C4-2B (cell line): ENCODE measurements around the gene GALNS.

Experiments used
- H3K27ac ChIP-seq: fragments of 450-650 bp; 2 replicates; pipeline ENCODE4 v1.5.1; 2017
- CTCF ChIP-seq: fragments of 450-650 bp; conservative IDR thresholded peaks from 2 replicates; pipeline ENCODE4 v1.5.1; 2017; ENCODE audit warnings: mild to moderate bottlenecking
- ZFX ChIP-seq: fragments of 450-650 bp; IDR thresholded peaks from 2 replicates; pipeline ENCODE4 v1.6.1; 2017

GALNS gene

GRCh38 chr16:88811769-88812512, 44.8 kb downstream of the GALNS start, which contains the start of gene APRT:
APRT (minus strand) TSS chr16:88811928; CDS start chr16:88811899, 29 bp downstream.
- TF ChIP-seq ZFX (no peak; the same call in 1 of the 2 replicates), CTCF (peak; percentile 71)
- peak within 1 kb of the TSS; percentile 98 for H3K27ac ChIP-seq

DNA sequence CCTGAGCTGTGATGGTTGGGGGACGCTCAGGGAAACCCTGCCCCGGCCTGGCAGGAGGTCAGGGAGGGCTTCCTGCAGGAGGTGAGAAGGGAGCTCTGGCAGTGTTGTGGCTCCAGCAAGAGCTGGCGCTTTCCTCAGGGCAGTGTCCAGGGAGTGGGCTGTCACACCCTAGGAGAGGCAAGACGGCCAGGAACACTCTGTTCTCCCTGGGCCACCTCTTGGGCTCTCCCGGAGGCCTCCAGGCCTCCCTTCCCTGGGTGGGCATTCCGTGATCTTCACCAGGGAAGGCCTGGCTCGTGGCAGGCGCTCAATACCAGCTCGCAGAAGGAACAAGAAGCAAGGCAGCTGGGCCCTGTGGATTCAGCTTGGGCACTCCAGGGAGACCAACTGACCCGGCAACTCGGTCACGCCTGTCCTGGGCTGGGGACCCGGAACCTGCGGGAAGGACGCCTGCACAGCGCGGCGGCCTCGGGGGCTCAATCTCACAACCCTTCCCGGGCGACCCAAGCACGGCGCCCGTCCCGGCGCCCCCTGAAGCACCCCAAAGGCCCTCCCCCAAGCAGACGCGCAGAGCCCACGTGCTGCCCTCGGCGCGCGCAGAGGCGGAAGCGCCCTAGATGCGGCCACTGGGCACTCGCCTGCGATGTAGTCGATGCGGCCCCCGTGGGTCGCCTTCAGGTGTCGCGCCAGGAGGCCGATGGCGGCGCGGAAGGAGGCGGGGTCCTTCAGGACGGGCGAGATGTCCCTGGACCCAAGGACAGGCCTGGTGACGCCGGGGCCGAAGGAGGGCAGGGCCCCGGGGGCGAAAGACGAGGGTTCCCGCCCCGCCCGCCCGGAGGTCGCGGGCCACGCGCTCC, 45.6 kb downstream of the GALNS start:
- no peak for TF ChIP-seq CTCF
- peak; percentile 42; the same call in 1 of the 2 replicates for TF ChIP-seq ZFX
- peak overlapping the region; percentile 98 for H3K27ac ChIP-seq

- no peak for TF ChIP-seq CTCF
- H3K27ac ChIP-seq, result peak overlapping the region; percentile 98
These were observed 46.4 kb downstream of the GALNS start for GRCh38 chr16:88810166-88810911.

DNA sequence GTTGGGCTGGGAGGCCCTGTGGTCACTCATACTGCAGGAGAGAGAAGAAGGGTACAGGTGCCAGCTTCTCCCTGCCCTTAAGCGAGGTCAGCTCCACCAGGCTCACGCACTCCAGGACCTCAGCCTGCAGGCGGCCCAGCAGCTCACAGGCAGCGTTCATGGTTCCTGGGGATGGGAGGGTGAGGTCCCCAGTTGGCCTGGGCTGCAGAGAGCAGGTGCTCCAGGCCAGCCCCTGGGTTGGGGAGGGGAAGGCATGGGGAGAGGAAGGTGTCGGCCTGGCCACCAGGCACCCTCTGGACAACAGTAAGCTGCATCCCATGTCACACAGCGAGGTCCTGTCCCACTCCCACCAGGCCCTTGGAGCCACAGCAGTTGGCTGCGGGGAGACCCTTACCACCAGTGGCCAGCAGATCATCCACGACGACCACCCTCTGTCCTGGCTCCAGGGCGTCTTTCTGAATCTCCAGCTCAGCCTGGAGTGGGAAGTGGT, 47.0 kb downstream of the GALNS start:
- no peak for TF ChIP-seq CTCF
- TF ChIP-seq ZFX, result no peak
- H3K27ac ChIP-seq, result peak overlapping the region; percentile 98

DNA sequence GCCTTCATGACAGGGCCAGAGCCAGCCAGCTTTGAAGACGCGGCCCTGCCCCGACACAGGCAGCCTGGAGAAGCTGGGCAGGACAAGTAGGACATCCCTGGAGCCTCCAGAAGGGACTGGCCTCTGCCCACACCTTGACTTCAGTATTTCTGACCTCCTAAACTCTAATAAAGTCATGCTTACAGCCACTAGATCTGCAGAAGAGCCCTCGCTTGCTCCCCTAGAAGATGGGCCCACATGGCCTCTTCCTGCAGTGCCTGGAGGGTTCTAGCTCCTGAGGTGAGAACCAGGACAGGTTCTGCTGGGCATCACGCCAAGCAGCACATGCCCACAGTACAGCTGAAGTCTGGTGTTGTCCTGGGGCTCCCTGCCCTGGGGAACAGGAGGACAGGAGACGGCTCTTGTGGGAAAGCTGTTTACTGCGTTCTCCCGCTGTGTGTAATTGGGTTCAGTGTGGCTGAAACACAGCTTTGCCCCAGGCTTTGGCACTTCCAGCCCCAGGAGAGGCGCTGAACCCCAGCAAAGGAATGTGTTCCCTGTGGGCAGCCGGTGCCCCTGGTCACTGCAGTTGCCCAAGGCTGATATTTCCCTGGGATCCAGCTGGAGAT, 47.6 kb downstream of the GALNS start:
- peak overlapping the region; percentile 98 for H3K27ac ChIP-seq
- no peak for TF ChIP-seq ZFX
- no peak for TF ChIP-seq CTCF

- H3K27ac ChIP-seq, result peak overlapping the region; percentile 0; the same call in 1 of the 2 replicates
- TF ChIP-seq ZFX (no peak), CTCF (no peak)
These were observed 48.9 kb downstream of the GALNS start for GRCh38 chr16:88807626-88808453.
